SK-N-SH treated with all-trans-retinoic acid at 6 μM for 48 hours (cell line): Measurements from ENCODE around the gene MIXL1.
A peak's percentile ranks its signal among the peaks of the same experiment; 100 is the strongest.

Source experiments
- ATAC-seq: fragments of 200-7000 bp; cut with Tn5 transposase; 3 replicates; pipeline ENCODE4 v1.9.1; 2020; ENCODE audit warnings: mild to moderate bottlenecking, moderate library complexity
- ARNTL ChIP-seq: fragments of 450-650 bp; formaldehyde crosslinking; IDR thresholded peaks from 2 replicates; pipeline ENCODE4 v1.5.0; 2020; ENCODE audit warnings: low read depth, mild to moderate bottlenecking, moderate library complexity, borderline replicate concordance
- BACH2 ChIP-seq: fragments of 250-450 bp; sonication (Bioruptor Pico); IDR thresholded peaks from 2 replicates; pipeline ENCODE4 v1.9.0; 2021; ENCODE audit warnings: mild to moderate bottlenecking, borderline replicate concordance
- CSDC2 ChIP-seq: fragments of 250-450 bp; sonication (Bioruptor Pico); IDR thresholded peaks from 2 replicates; pipeline ENCODE4 v1.5.0; 2020; ENCODE audit warnings: mild to moderate bottlenecking, moderate library complexity
- ESRRG ChIP-seq: fragments of 250-450 bp; sonication (Bioruptor Pico); IDR thresholded peaks from 2 replicates; pipeline ENCODE4 v1.6.1; 2021; ENCODE audit warnings: mild to moderate bottlenecking
- GLIS3 ChIP-seq: fragments of 250-450 bp; sonication (Bioruptor Pico); IDR thresholded peaks from 2 replicates; pipeline ENCODE4 v1.5.0; 2020; ENCODE audit warnings: mild to moderate bottlenecking, moderate library complexity
- ISL1 ChIP-seq: fragments of 250-450 bp; sonication (Bioruptor Pico); IDR thresholded peaks from 2 replicates; pipeline ENCODE4 v2.1.2; 2022; ENCODE audit warnings: mild to moderate bottlenecking, moderate library complexity
- OSR1 ChIP-seq: fragments of 250-450 bp; sonication (Bioruptor Pico); IDR thresholded peaks from 2 replicates; pipeline ENCODE4 v1.8.0; 2022; ENCODE audit warnings: moderate library complexity, mild to moderate bottlenecking, inconsistent platforms
- PPARA ChIP-seq: fragments of 250-450 bp; sonication (Bioruptor Pico); IDR thresholded peaks from 2 replicates; pipeline ENCODE4 v1.5.0; 2020; ENCODE audit warnings: mild to moderate bottlenecking, borderline replicate concordance
- RARB ChIP-seq: fragments of 250-450 bp; sonication (Bioruptor Pico); IDR thresholded peaks from 2 replicates; pipeline ENCODE4 v1.8.0; 2021; ENCODE audit warnings: mild to moderate bottlenecking, moderate library complexity
- TCF4 ChIP-seq: fragments of 250-450 bp; sonication (Bioruptor Pico); IDR thresholded peaks from 2 replicates; pipeline ENCODE4 v1.8.0; 2021; ENCODE audit warnings: mild to moderate bottlenecking, moderate library complexity, borderline replicate concordance
- TOX ChIP-seq: fragments of 250-450 bp; sonication (Bioruptor Pico); IDR thresholded peaks from 2 replicates; pipeline ENCODE4 v1.8.0; 2021; ENCODE audit warnings: mild to moderate bottlenecking, moderate library complexity, borderline replicate concordance
- ZC3H10 ChIP-seq: fragments of 250-450 bp; sonication (Bioruptor Pico); IDR thresholded peaks from 2 replicates; pipeline ENCODE4 v1.5.1; 2021; ENCODE audit warnings: mild to moderate bottlenecking, moderate library complexity
- ZFP3 ChIP-seq: fragments of 250-450 bp; sonication (Bioruptor Pico); IDR thresholded peaks from 2 replicates; pipeline ENCODE4 v1.5.0; 2020; ENCODE audit warnings: mild to moderate bottlenecking, moderate library complexity
- ZFP30 ChIP-seq: fragments of 450-650 bp; formaldehyde crosslinking; IDR thresholded peaks from 2 replicates; pipeline ENCODE4 v1.5.0; 2022; ENCODE audit warnings: mild to moderate bottlenecking, moderate library complexity
- ZNF565 ChIP-seq: fragments of 450-650 bp; formaldehyde crosslinking; conservative IDR thresholded peaks from 2 replicates; pipeline ENCODE4 v1.5.0; 2020; ENCODE audit warnings: low read depth, mild to moderate bottlenecking, moderate library complexity
- ZNF70 ChIP-seq: fragments of 450-650 bp; formaldehyde crosslinking; IDR thresholded peaks from 2 replicates; pipeline ENCODE4 v1.5.0; 2020; ENCODE audit warnings: mild to moderate bottlenecking, moderate library complexity
- ZNF8 ChIP-seq: fragments of 450-650 bp; formaldehyde crosslinking; IDR thresholded peaks from 2 replicates; pipeline ENCODE4 v1.5.0; 2020; ENCODE audit warnings: mild to moderate bottlenecking, moderate library complexity
- TF ChIP-seq, protein P1 (sequence below): fragments of 250-450 bp; sonication (Bioruptor Pico); IDR thresholded peaks from 2 replicates; pipeline ENCODE4 v1.8.0; 2020; ENCODE audit warnings: mild to moderate bottlenecking, moderate library complexity, borderline replicate concordance
- TF ChIP-seq, protein P2 (sequence below): fragments of 250-450 bp; sonication (Bioruptor Pico); IDR thresholded peaks from 2 replicates; pipeline ENCODE4 v1.5.1; 2021; ENCODE audit warnings: mild to moderate bottlenecking, moderate library complexity
- TF ChIP-seq, protein P3 (sequence below): fragments of 250-450 bp; sonication (Bioruptor Pico); IDR thresholded peaks from 2 replicates; pipeline ENCODE4 v1.5.1; 2020; ENCODE audit warnings: low read depth, mild to moderate bottlenecking, moderate library complexity
- TF ChIP-seq, protein P4 (sequence below): fragments of 250-450 bp; sonication (Bioruptor Pico); IDR thresholded peaks from 2 replicates; pipeline ENCODE4 v1.8.0; 2021; ENCODE audit warnings: low read depth, mild to moderate bottlenecking, moderate library complexity, borderline replicate concordance
- TF ChIP-seq, protein P5 (sequence below): fragments of 250-450 bp; sonication (Bioruptor Pico); IDR thresholded peaks from 2 replicates; pipeline ENCODE4 v1.5.0; 2020; ENCODE audit warnings: mild to moderate bottlenecking, moderate library complexity

MIXL1 gene

DNA sequence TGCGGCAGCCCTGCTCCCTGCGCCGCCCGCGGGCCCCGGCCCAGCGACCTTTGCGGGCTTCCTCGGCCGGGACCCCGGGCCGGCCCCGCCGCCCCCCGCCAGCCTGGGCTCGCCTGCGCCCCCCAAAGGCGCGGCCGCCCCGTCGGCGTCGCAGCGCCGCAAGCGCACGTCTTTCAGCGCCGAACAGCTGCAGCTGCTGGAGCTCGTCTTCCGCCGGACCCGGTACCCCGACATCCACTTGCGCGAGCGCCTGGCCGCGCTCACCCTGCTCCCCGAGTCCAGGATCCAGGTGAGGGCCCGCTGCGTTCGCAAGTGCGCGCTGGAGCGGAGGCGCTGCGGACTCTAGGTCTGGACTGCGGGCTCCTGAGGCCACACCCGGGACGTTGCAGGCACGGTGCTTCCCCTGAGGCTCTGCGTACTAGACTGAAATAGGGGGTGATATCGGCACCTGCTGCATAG is 351 bp downstream of the MIXL1 start:
- no peak for TF ChIP-seq ZNF8
- no peak for TF ChIP-seq ZFP30
- no peak for TF ChIP-seq CSDC2 (CRISPR knock-in tag)
- no peak for TF ChIP-seq TCF4 (CRISPR knock-in tag)
- TF ChIP-seq ESRRG (CRISPR knock-in tag): no peak
- TF ChIP-seq, protein P1, sequence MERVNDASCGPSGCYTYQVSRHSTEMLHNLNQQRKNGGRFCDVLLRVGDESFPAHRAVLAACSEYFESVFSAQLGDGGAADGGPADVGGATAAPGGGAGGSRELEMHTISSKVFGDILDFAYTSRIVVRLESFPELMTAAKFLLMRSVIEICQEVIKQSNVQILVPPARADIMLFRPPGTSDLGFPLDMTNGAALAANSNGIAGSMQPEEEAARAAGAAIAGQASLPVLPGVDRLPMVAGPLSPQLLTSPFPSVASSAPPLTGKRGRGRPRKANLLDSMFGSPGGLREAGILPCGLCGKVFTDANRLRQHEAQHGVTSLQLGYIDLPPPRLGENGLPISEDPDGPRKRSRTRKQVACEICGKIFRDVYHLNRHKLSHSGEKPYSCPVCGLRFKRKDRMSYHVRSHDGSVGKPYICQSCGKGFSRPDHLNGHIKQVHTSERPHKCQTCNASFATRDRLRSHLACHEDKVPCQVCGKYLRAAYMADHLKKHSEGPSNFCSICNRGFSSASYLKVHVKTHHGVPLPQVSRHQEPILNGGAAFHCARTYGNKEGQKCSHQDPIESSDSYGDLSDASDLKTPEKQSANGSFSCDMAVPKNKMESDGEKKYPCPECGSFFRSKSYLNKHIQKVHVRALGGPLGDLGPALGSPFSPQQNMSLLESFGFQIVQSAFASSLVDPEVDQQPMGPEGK (CRISPR knock-in tag): no peak
- no peak for TF ChIP-seq GLIS3
- TF ChIP-seq TOX (CRISPR knock-in tag): no peak
- no peak for TF ChIP-seq ZFP3 (CRISPR knock-in tag)
- TF ChIP-seq ZNF70: no peak
- peak; percentile 71 for ATAC-seq

DNA sequence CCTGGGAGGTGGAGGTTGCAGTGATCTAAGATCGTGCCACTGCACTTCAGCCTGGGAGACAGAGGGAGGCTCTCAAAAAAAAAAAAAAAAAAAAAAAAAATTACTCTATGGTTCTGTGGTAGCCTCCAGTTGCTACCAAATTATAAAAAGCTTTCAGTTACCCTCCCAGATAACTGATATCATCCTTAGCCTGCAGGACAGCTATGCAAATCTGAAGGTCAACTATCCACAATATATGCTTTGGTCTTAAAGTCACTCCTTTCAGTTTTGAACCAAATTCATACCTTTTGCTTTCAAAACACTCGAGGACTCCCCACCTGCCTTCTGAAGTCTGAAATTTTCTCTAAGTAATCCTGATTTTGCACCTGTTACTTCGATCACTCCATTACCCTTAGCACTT is 3.1 kb downstream of the MIXL1 start:
- ATAC-seq: no peak
- TF ChIP-seq ZNF565: no peak
- TF ChIP-seq ZNF8: no peak
- TF ChIP-seq, protein P2, sequence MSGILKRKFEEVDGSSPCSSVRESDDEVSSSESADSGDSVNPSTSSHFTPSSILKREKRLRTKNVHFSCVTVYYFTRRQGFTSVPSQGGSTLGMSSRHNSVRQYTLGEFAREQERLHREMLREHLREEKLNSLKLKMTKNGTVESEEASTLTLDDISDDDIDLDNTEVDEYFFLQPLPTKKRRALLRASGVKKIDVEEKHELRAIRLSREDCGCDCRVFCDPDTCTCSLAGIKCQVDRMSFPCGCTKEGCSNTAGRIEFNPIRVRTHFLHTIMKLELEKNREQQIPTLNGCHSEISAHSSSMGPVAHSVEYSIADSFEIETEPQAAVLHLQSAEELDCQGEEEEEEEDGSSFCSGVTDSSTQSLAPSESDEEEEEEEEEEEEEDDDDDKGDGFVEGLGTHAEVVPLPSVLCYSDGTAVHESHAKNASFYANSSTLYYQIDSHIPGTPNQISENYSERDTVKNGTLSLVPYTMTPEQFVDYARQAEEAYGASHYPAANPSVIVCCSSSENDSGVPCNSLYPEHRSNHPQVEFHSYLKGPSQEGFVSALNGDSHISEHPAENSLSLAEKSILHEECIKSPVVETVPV: no peak
- TF ChIP-seq OSR1 (CRISPR knock-in tag): no peak
- no peak for TF ChIP-seq PPARA (CRISPR knock-in tag)
- TF ChIP-seq, protein P3, sequence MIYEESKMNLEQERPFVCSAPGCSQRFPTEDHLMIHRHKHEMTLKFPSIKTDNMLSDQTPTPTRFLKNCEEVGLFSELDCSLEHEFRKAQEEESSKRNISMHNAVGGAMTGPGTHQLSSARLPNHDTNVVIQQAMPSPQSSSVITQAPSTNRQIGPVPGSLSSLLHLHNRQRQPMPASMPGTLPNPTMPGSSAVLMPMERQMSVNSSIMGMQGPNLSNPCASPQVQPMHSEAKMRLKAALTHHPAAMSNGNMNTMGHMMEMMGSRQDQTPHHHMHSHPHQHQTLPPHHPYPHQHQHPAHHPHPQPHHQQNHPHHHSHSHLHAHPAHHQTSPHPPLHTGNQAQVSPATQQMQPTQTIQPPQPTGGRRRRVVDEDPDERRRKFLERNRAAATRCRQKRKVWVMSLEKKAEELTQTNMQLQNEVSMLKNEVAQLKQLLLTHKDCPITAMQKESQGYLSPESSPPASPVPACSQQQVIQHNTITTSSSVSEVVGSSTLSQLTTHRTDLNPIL (CRISPR knock-in tag): no peak
- no peak for TF ChIP-seq CSDC2 (CRISPR knock-in tag)
- no peak for TF ChIP-seq ZFP30
- TF ChIP-seq ZC3H10 (CRISPR knock-in tag): no peak
- no peak for TF ChIP-seq ZNF70
- no peak for TF ChIP-seq ARNTL
- no peak for TF ChIP-seq GLIS3
- TF ChIP-seq TCF4 (CRISPR knock-in tag): no peak
- no peak for TF ChIP-seq BACH2 (CRISPR knock-in tag)
- TF ChIP-seq, protein P4, sequence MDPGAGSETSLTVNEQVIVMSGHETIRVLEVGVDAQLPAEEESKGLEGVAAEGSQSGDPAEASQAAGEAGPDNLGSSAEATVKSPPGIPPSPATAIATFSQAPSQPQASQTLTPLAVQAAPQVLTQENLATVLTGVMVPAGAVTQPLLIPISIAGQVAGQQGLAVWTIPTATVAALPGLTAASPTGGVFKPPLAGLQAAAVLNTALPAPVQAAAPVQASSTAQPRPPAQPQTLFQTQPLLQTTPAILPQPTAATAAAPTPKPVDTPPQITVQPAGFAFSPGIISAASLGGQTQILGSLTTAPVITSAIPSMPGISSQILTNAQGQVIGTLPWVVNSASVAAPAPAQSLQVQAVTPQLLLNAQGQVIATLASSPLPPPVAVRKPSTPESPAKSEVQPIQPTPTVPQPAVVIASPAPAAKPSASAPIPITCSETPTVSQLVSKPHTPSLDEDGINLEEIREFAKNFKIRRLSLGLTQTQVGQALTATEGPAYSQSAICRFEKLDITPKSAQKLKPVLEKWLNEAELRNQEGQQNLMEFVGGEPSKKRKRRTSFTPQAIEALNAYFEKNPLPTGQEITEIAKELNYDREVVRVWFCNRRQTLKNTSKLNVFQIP (CRISPR knock-in tag): no peak
- TF ChIP-seq TOX (CRISPR knock-in tag): no peak
- no peak for TF ChIP-seq ISL1 (CRISPR knock-in tag)
- TF ChIP-seq, protein P5, sequence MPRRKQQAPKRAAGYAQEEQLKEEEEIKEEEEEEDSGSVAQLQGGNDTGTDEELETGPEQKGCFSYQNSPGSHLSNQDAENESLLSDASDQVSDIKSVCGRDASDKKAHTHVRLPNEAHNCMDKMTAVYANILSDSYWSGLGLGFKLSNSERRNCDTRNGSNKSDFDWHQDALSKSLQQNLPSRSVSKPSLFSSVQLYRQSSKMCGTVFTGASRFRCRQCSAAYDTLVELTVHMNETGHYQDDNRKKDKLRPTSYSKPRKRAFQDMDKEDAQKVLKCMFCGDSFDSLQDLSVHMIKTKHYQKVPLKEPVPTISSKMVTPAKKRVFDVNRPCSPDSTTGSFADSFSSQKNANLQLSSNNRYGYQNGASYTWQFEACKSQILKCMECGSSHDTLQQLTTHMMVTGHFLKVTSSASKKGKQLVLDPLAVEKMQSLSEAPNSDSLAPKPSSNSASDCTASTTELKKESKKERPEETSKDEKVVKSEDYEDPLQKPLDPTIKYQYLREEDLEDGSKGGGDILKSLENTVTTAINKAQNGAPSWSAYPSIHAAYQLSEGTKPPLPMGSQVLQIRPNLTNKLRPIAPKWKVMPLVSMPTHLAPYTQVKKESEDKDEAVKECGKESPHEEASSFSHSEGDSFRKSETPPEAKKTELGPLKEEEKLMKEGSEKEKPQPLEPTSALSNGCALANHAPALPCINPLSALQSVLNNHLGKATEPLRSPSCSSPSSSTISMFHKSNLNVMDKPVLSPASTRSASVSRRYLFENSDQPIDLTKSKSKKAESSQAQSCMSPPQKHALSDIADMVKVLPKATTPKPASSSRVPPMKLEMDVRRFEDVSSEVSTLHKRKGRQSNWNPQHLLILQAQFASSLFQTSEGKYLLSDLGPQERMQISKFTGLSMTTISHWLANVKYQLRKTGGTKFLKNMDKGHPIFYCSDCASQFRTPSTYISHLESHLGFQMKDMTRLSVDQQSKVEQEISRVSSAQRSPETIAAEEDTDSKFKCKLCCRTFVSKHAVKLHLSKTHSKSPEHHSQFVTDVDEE: no peak
- no peak for TF ChIP-seq ZFP3 (CRISPR knock-in tag)
- TF ChIP-seq ESRRG (CRISPR knock-in tag): no peak

DNA sequence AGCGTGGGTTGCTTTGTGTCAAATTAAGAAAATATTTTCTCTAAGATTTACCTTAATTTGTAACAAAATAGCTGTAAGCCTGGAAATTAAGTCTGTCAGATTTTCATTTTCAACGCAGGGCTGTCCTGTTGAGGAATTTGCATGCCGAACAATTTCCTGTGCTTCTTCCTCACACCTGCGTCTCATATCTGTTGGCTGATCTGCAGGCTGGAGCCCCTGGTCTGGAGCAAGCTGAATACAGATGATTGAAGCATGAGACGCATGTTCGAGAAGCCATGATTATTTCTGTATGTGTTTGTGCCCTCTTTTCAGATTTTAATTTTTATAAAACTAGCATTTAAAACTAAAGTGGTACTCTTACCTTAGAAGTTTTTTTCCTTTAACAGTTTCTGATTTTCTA is 9.8 kb downstream of the MIXL1 start:
- no peak for ATAC-seq
- TF ChIP-seq ZFP30 (no peak), OSR1 (CRISPR knock-in tag) (no peak), ESRRG (CRISPR knock-in tag) (no peak), CSDC2 (CRISPR knock-in tag) (no peak), ZNF8 (no peak), ZNF70 (no peak), ZNF565 (no peak), RARB (CRISPR knock-in tag) (no peak), ZC3H10 (CRISPR knock-in tag) (no peak)
- TF ChIP-seq, protein P4 (CRISPR knock-in tag): no peak
- TF ChIP-seq, protein P5: no peak
- TF ChIP-seq, protein P1 (CRISPR knock-in tag): no peak
